IMR-90 (cell line): ENCODE data around the gene ENTPD1. TPM values are rescaled to one million over a fixed set of nuclear protein-coding genes. Genes with fewer than 3 reads are reported as not detected.

ENCODE experiments used
- ATAC-seq: fragments of 200-7000 bp; cut with Tn5 transposase; 2 replicates; pipeline ENCODE4 v1.9.1; 2020; ENCODE audit warnings: low read depth, mild to moderate bottlenecking, moderate library complexity
- BruUV-seq: library from RNA; stranded (reverse); fragments of 400-500 nt; replicated peaks from 2 replicates; lab custom pipeline; 2021; lab: Mats Ljungman, UMichigan
- CTCF ChIA-PET: fragments of 300-600 bp; formaldehyde crosslinking; extraction: SDS; loops from one replicate; lab custom pipeline; 2021; ENCODE audit warnings: antibody characterized with exemption; lab: Yijun Ruan, JAX
- POLR2A ChIA-PET: fragments of 300-600 bp; sonication (Branson Sonifier 250); formaldehyde crosslinking; loops from one replicate; lab custom pipeline; 2022; ENCODE audit warnings: antibody characterized with exemption; ENCODE audit not compliant: unreplicated experiment; lab: Charles Lee
- DNase-seq: peaks from one replicate; pipeline ENCODE4 v3.0.0; 2013
- H2AFZ ChIP-seq: replicated peaks from 2 replicates; pipeline ENCODE3; 2013; ENCODE audit warnings: low read length, mild to moderate bottlenecking; ENCODE audit not compliant: poor library complexity
- H2AK5ac ChIP-seq: 2 replicates; pipeline ENCODE4 v1.6.1; 2013; ENCODE audit warnings: low read depth, low read length, inconsistent platforms
- H2AK9ac ChIP-seq: replicated peaks from 2 replicates; pipeline ENCODE3; 2013; ENCODE audit warnings: mild to moderate bottlenecking, low read depth, low read length, moderate library complexity; ENCODE audit not compliant: poor library complexity
- H2BK120ac ChIP-seq: 2 replicates; pipeline ENCODE4 v1.6.1; 2013; ENCODE audit warnings: low read depth, low read length, inconsistent platforms
- H2BK15ac ChIP-seq: 3 replicates; pipeline ENCODE4 v1.6.1; 2013; ENCODE audit warnings: low read depth, low read length, inconsistent platforms
- H2BK20ac ChIP-seq: 2 replicates; pipeline ENCODE4 v1.6.1; 2013; ENCODE audit warnings: low read depth, mild to moderate bottlenecking, inconsistent platforms, low read length, moderate library complexity
- H2BK5ac ChIP-seq: 2 replicates; pipeline ENCODE4 v1.6.1; 2013; ENCODE audit warnings: mild to moderate bottlenecking, low read depth, low read length, inconsistent platforms; ENCODE audit not compliant: poor library complexity, severe bottlenecking
- H3K14ac ChIP-seq: replicated peaks from 2 replicates; pipeline ENCODE4 v1.6.1; 2013; ENCODE audit warnings: low read depth, low read length, inconsistent platforms
- H3K18ac ChIP-seq: 2 replicates; pipeline ENCODE4 v1.6.1; 2013; ENCODE audit warnings: low read depth, low read length, control low read depth
- H3K23ac ChIP-seq: 2 replicates; pipeline ENCODE4 v1.6.1; 2013; ENCODE audit warnings: low read depth, low read length, inconsistent platforms
- H3K27ac ChIP-seq: 2 replicates; pipeline ENCODE4 v1.5.1; 2013; ENCODE audit warnings: mild to moderate bottlenecking, control low read depth, low read length; ENCODE audit not compliant: insufficient read depth
- H3K27me3 ChIP-seq: 2 replicates; pipeline ENCODE4 v1.6.1; 2013; ENCODE audit warnings: low read length; ENCODE audit not compliant: control insufficient read depth, insufficient read depth
- H3K36me3 ChIP-seq: 2 replicates; pipeline ENCODE4 v1.6.1; 2013; ENCODE audit warnings: low read length, mixed read lengths; ENCODE audit not compliant: control insufficient read depth, insufficient read depth
- H3K4ac ChIP-seq: 2 replicates; pipeline ENCODE4 v1.6.1; 2013; ENCODE audit warnings: low read depth, low read length, inconsistent platforms
- H3K4me1 ChIP-seq: 2 replicates; pipeline ENCODE4 v1.6.1; 2013; ENCODE audit warnings: low read length, mixed read lengths; ENCODE audit not compliant: control insufficient read depth, insufficient read depth
- H3K4me2 ChIP-seq: 2 replicates; pipeline ENCODE4 v1.6.1; 2013; ENCODE audit warnings: low read depth, mild to moderate bottlenecking, control low read depth, low read length, moderate library complexity
- H3K4me3 ChIP-seq: 2 replicates; pipeline ENCODE4 v1.5.1; 2013; ENCODE audit warnings: low read depth, mild to moderate bottlenecking, control low read depth, low read length, moderate library complexity; ENCODE audit not compliant: insufficient read depth
- H3K56ac ChIP-seq: 2 replicates; pipeline ENCODE4 v1.6.1; 2013; ENCODE audit warnings: low read length, inconsistent platforms; ENCODE audit not compliant: insufficient read depth; ENCODE audit errors: extremely low read depth
- H3K79me1 ChIP-seq, 2 experiments: 2 replicates each; pipeline ENCODE4 v1.6.1; 2013; ENCODE audit warnings: low read length in 2 of 2, inconsistent platforms in 1 of 2, low read depth in 1 of 2
- H3K9ac ChIP-seq: 2 replicates; pipeline ENCODE4 v1.6.1; 2013; ENCODE audit warnings: low read depth, low read length, control low read depth
- H3K9me1 ChIP-seq: 2 replicates; pipeline ENCODE4 v1.6.1; 2013; ENCODE audit warnings: low read length, inconsistent platforms; ENCODE audit not compliant: insufficient read depth
- H3K9me3 ChIP-seq: 2 replicates; pipeline ENCODE4 v1.6.1; 2013; ENCODE audit warnings: low read length; ENCODE audit not compliant: control insufficient read depth, insufficient read depth
- H4K20me1 ChIP-seq: 2 replicates; pipeline ENCODE4 v1.6.1; 2013; ENCODE audit warnings: low read length, inconsistent platforms; ENCODE audit not compliant: insufficient read depth
- H4K5ac ChIP-seq: 2 replicates; pipeline ENCODE4 v1.6.1; 2013; ENCODE audit warnings: mild to moderate bottlenecking, low read depth, low read length, control low read depth
- H4K8ac ChIP-seq, 2 experiments: 2 replicates each; pipeline ENCODE4 v1.6.1; 2013; ENCODE audit warnings: low read depth in 2 of 2, low read length in 2 of 2, control low read depth in 1 of 2, inconsistent platforms in 1 of 2
- H4K91ac ChIP-seq: 2 replicates; pipeline ENCODE4 v1.6.1; 2013; ENCODE audit warnings: low read depth, low read length, inconsistent platforms; ENCODE audit not compliant: insufficient read depth
- BHLHE40 ChIP-seq: fragments of 150-350 bp; IDR thresholded peaks from 2 replicates; pipeline ENCODE4 v1.6.1; 2016; ENCODE audit warnings: mild to moderate bottlenecking, low read depth, low read length
- MAFK ChIP-seq: IDR thresholded peaks from 2 replicates; pipeline ENCODE4 v1.6.1; 2012; ENCODE audit warnings: low read depth, low read length, improper control_type of control experiment
- POLR2A ChIP-seq: IDR thresholded peaks from 2 replicates; pipeline ENCODE4 v1.6.1; 2012; ENCODE audit warnings: mild to moderate bottlenecking, low read depth, low read length
- RAD21 ChIP-seq: IDR thresholded peaks from 2 replicates; pipeline ENCODE4 v1.6.1; 2012; ENCODE audit warnings: low read length, improper control_type of control experiment
- RCOR1 ChIP-seq: IDR thresholded peaks from 2 replicates; pipeline ENCODE4 v1.6.1; 2012; ENCODE audit warnings: mild to moderate bottlenecking, low read length, improper control_type of control experiment; ENCODE audit not compliant: insufficient replicate concordance
- dilution Hi-C: fragments of 300-500 bp; cut with HindIII; formaldehyde crosslinking; loops from one replicate; pipeline ENCODE4 v1.14.3; 2018; ENCODE audit warnings: low sequenced_read_pairs; ENCODE audit not compliant: unreplicated experiment
- in situ Hi-C: fragments of 300-500 bp; cut with MboI; formaldehyde crosslinking; loops from 3 replicates; pipeline ENCODE4 v1.14.3; 2019; ENCODE audit warnings: low sequenced_read_pairs, inconsistent platforms, mixed read lengths
- intact Hi-C: fragments of 100-400 bp; cut with micrococcal nuclease; formaldehyde crosslinking; loops from 2 replicates; pipeline ENCODE4 v1.10.0; 2022
- polyA plus RNA-seq, 3 experiments: library from polyadenylated mRNA; depleted of rRNA; stranded (reverse); fragments of >200 nt; gene quantifications; 2 replicates each; pipeline ENCODE4 v1.2.3, GENCODE V29; 2012; ENCODE audit warnings: low replicate concordance in 1 of 3
- total RNA-seq: library from RNA; depleted of rRNA; stranded (reverse); fragments of >200 nt; gene quantifications from 2 replicates; pipeline ENCODE4 v1.2.3, GENCODE V29; 2012
- TF ChIP-seq, protein P1 (sequence below): fragments of 150-350 bp; IDR thresholded peaks from 2 replicates; pipeline ENCODE4 v1.6.1; 2017; ENCODE audit warnings: mild to moderate bottlenecking, antibody characterized with exemption, low read length, low read depth
- TF ChIP-seq, protein P2 (sequence below): conservative IDR thresholded peaks from 2 replicates; pipeline ENCODE4 v1.5.1; 2012; ENCODE audit warnings: mild to moderate bottlenecking, low read depth, low read length, improper control_type of control experiment

Gene ENTPD1
- total and polyA plus RNA-seq, 2 of the 4 experiments (the other 2 are of a cell fraction) = under 0.01 TPM; not detected in 1

DNA sequence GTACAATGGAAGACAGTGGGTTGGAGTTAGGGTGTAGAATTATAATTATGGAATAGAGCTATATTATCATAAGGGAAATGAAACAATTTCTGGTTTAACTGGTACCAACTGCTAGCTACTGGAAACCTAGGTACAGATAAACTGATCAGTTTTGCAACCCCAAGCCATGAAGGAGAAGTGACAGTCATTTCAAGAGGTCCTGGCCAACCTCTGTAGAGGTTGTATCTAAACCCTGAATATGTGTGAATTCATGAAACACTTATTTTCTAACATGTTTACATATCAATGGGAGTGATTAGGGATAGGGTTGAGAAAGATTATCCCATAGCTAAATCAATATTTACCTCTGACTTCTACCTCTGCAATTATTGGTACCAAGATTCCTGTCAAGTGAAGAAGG is 121.9 kb downstream of the ENTPD1 start:
- Histone ChIP-seq H3K9ac (no peak overlapping the region), H3K79me1 (no peaks in the 10 kb centered on the region), H2AK5ac (no peak overlapping the region), H3K4me3 (no peak overlapping the region), H3K36me3 (no peaks in the 10 kb centered on the region), H2AFZ (no peak overlapping the region), H3K9me1 (no peaks in the 10 kb centered on the region; the same call in 1 of the 2 replicates), H3K9me3 (no peaks in the 10 kb centered on the region), H3K27me3 (no peaks in the 10 kb centered on the region), H4K5ac (no peak overlapping the region), H2AK9ac (no peak overlapping the region), H3K23ac (no peak overlapping the region), H3K4ac (no peak overlapping the region), H3K4me1 (no peaks in the 10 kb centered on the region), H3K27ac (no peak overlapping the region), H2BK5ac (no peak overlapping the region), H2BK15ac (no peak overlapping the region), H4K8ac (no peak overlapping the region), H3K18ac (no peak overlapping the region), H4K20me1 (no peaks in the 10 kb centered on the region), H3K14ac (no peak overlapping the region), H2BK20ac (no peak overlapping the region), H4K91ac (no peak overlapping the region), H3K4me2 (no peak overlapping the region), H3K56ac (no peak overlapping the region), H2BK120ac (no peak overlapping the region)
- ATAC-seq (no peak), DNase-seq (no peak)
- ChIA-PET POLR2A (no interaction called here), CTCF (no interaction called here)
- no peak for TF ChIP-seq RAD21
- TF ChIP-seq, protein P1, sequence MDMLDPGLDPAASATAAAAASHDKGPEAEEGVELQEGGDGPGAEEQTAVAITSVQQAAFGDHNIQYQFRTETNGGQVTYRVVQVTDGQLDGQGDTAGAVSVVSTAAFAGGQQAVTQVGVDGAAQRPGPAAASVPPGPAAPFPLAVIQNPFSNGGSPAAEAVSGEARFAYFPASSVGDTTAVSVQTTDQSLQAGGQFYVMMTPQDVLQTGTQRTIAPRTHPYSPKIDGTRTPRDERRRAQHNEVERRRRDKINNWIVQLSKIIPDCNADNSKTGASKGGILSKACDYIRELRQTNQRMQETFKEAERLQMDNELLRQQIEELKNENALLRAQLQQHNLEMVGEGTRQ = no peak
- TF ChIP-seq RCOR1 = no peak
- TF ChIP-seq MAFK = no peak
- TF ChIP-seq, protein P2, sequence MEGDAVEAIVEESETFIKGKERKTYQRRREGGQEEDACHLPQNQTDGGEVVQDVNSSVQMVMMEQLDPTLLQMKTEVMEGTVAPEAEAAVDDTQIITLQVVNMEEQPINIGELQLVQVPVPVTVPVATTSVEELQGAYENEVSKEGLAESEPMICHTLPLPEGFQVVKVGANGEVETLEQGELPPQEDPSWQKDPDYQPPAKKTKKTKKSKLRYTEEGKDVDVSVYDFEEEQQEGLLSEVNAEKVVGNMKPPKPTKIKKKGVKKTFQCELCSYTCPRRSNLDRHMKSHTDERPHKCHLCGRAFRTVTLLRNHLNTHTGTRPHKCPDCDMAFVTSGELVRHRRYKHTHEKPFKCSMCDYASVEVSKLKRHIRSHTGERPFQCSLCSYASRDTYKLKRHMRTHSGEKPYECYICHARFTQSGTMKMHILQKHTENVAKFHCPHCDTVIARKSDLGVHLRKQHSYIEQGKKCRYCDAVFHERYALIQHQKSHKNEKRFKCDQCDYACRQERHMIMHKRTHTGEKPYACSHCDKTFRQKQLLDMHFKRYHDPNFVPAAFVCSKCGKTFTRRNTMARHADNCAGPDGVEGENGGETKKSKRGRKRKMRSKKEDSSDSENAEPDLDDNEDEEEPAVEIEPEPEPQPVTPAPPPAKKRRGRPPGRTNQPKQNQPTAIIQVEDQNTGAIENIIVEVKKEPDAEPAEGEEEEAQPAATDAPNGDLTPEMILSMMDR = no peak
- TF ChIP-seq BHLHE40 = no peak
- no peak for TF ChIP-seq POLR2A
- no TSS peak for BruUV-seq
- dilution Hi-C loops = no loop called here
- intact Hi-C loops = no loop called here
- in situ Hi-C loops = no loop called here
